Panc1 (cell line): ENCODE data around the gene INAFM2.

Source experiments
- POLR2AphosphoS5 ChIP-seq: IDR thresholded peaks from 2 replicates; pipeline ENCODE4 v1.6.1; 2012; ENCODE audit warnings: mild to moderate bottlenecking, low read depth, low read length, moderate library complexity
- SIN3A ChIP-seq: IDR thresholded peaks from 2 replicates; pipeline ENCODE4 v1.6.1; 2012; ENCODE audit warnings: low read depth, mild to moderate bottlenecking, low read length, moderate library complexity, borderline replicate concordance; ENCODE audit not compliant: insufficient read depth
- TCF7L2 ChIP-seq: IDR thresholded peaks from 2 replicates; pipeline ENCODE4 v1.6.1; 2011; ENCODE audit warnings: mild to moderate bottlenecking, low read depth, low read length, inconsistent platforms
- TF ChIP-seq, protein P1 (sequence below): fragments of 450-650 bp; IDR thresholded peaks from 2 replicates; pipeline ENCODE4 v1.5.1; 2017; ENCODE audit warnings: mild to moderate bottlenecking
- TF ChIP-seq, protein P2 (sequence below), 2 experiments: IDR thresholded peaks; 2 replicates each; pipeline ENCODE4 v1.6.1; 2011 to 2012; ENCODE audit warnings: low read depth in 2 of 2, control low read depth in 1 of 2, low read length in 1 of 2, mild to moderate bottlenecking in 1 of 2, moderate library complexity in 1 of 2; ENCODE audit not compliant: insufficient read depth in 1 of 2

DNA sequence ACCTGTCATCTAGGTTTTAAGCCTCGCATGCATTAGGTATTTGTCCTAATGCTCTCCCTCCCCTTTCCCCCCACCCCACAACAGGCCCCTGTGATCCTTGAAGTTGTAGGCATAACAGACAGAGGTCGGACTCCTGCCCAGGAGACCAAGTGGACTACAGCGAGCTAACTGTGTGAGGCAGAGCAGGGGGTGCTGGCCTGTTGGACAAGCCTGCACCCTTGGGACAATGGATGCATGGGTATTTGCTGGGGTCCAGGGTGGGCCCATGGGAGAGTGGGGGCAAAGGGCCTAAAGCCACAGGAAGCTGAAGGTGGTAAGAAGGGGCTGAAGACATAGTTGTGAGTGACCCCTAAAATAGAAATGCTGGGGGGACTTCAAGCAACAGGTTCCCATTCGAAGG, 18.2 kb upstream of the INAFM2 start:
- TF ChIP-seq, protein P1, sequence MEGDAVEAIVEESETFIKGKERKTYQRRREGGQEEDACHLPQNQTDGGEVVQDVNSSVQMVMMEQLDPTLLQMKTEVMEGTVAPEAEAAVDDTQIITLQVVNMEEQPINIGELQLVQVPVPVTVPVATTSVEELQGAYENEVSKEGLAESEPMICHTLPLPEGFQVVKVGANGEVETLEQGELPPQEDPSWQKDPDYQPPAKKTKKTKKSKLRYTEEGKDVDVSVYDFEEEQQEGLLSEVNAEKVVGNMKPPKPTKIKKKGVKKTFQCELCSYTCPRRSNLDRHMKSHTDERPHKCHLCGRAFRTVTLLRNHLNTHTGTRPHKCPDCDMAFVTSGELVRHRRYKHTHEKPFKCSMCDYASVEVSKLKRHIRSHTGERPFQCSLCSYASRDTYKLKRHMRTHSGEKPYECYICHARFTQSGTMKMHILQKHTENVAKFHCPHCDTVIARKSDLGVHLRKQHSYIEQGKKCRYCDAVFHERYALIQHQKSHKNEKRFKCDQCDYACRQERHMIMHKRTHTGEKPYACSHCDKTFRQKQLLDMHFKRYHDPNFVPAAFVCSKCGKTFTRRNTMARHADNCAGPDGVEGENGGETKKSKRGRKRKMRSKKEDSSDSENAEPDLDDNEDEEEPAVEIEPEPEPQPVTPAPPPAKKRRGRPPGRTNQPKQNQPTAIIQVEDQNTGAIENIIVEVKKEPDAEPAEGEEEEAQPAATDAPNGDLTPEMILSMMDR = no peak
- no peak for TF ChIP-seq SIN3A
- TF ChIP-seq POLR2AphosphoS5 = no peak
- TF ChIP-seq, protein P2, sequence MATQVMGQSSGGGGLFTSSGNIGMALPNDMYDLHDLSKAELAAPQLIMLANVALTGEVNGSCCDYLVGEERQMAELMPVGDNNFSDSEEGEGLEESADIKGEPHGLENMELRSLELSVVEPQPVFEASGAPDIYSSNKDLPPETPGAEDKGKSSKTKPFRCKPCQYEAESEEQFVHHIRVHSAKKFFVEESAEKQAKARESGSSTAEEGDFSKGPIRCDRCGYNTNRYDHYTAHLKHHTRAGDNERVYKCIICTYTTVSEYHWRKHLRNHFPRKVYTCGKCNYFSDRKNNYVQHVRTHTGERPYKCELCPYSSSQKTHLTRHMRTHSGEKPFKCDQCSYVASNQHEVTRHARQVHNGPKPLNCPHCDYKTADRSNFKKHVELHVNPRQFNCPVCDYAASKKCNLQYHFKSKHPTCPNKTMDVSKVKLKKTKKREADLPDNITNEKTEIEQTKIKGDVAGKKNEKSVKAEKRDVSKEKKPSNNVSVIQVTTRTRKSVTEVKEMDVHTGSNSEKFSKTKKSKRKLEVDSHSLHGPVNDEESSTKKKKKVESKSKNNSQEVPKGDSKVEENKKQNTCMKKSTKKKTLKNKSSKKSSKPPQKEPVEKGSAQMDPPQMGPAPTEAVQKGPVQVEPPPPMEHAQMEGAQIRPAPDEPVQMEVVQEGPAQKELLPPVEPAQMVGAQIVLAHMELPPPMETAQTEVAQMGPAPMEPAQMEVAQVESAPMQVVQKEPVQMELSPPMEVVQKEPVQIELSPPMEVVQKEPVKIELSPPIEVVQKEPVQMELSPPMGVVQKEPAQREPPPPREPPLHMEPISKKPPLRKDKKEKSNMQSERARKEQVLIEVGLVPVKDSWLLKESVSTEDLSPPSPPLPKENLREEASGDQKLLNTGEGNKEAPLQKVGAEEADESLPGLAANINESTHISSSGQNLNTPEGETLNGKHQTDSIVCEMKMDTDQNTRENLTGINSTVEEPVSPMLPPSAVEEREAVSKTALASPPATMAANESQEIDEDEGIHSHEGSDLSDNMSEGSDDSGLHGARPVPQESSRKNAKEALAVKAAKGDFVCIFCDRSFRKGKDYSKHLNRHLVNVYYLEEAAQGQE (IDR thresholded peaks at IDR 0.05; ENCODE audit: insufficient read depth in 1 of 2, low read depth in 2 of 2, low read length in 1 of 2) = no peak
- TF ChIP-seq TCF7L2 = no peak
